Measurements from ENCODE around the gene HMCN2. TPM values are rescaled to one million over a fixed set of nuclear protein-coding genes. Genes with fewer than 3 reads are reported as not detected.

Gene HMCN2
- total RNA-seq, 4 donors from 2014 or later = 0.68 to 9.2 (median 4.7) TPM

GRCh38 chr9:130284249-130284625 lies 18.7 kb downstream of the HMCN2 start:
- TF ChIP-seq CTCF (IDR thresholded peaks at IDR 0.05; ENCODE audit: low read depth) = no peak

GRCh38 chr9:130284690-130285089 lies 19.1 kb downstream of the HMCN2 start:
- TF ChIP-seq CTCF (IDR thresholded peaks at IDR 0.05; ENCODE audit: low read depth) = no peak

- TF ChIP-seq CTCF (IDR thresholded peaks at IDR 0.05; ENCODE audit: low read depth) = no peak
These were observed 19.7 kb downstream of the HMCN2 start for GRCh38 chr9:130285271-130285670.

GRCh38 chr9:130286072-130286770 lies 20.7 kb downstream of the HMCN2 start:
- no peak for TF ChIP-seq CTCF (IDR thresholded peaks at IDR 0.05; ENCODE audit: low read depth)

- no peak for TF ChIP-seq CTCF (IDR thresholded peaks at IDR 0.05; ENCODE audit: low read depth)
These were observed 21.3 kb downstream of the HMCN2 start for GRCh38 chr9:130286781-130287428.

- TF ChIP-seq CTCF (IDR thresholded peaks at IDR 0.05; ENCODE audit: low read depth) = no peak
These were observed 22.2 kb downstream of the HMCN2 start for GRCh38 chr9:130287736-130288135.

- TF ChIP-seq CTCF (IDR thresholded peaks at IDR 0.05; ENCODE audit: low read depth) = no peak
These were observed 22.8 kb downstream of the HMCN2 start for GRCh38 chr9:130288393-130288792.
